Ectodermal cell (in vitro differentiated cells): ENCODE measurements around the gene FBLIM1.
"Not testable (repeated sequence)": the region's sequence is repeated elsewhere in the genome, so short reads cannot be mapped to it uniquely, and the experiment has no call there.

ENCODE experiments used
- H3K27ac ChIP-seq: 2 replicates; pipeline ENCODE4 v1.7.0; 2013; ENCODE audit warnings: mild to moderate bottlenecking, low read depth, low read length; ENCODE audit not compliant: insufficient read depth, poor library complexity, severe bottlenecking
- H3K27me3 ChIP-seq: 2 replicates; pipeline ENCODE4 v1.7.0; 2013; ENCODE audit warnings: mild to moderate bottlenecking, low read length; ENCODE audit not compliant: insufficient read depth, control insufficient read depth, poor library complexity, severe bottlenecking
- H3K36me3 ChIP-seq: one replicate; pipeline ENCODE4 v1.7.0; 2013; ENCODE audit warnings: low read length; ENCODE audit not compliant: control insufficient read depth, insufficient read depth
- H3K4me1 ChIP-seq: one replicate; pipeline ENCODE4 v1.7.0; 2013; ENCODE audit warnings: low read length; ENCODE audit not compliant: control insufficient read depth, insufficient read depth
- H3K4me3 ChIP-seq: 2 replicates; pipeline ENCODE4 v1.7.0; 2013; ENCODE audit warnings: low read depth, low read length, control low read depth; ENCODE audit not compliant: insufficient read depth
- H3K9me3 ChIP-seq: 2 replicates; pipeline ENCODE4 v1.7.0; 2013; ENCODE audit warnings: mild to moderate bottlenecking, low read length, moderate library complexity; ENCODE audit not compliant: control insufficient read depth
- WGBS, 2 experiments: methylation state at CpG; one replicate each; pipeline ENCODE4 v1.1.7; 2013; ENCODE audit warnings: missing lambda C conversion rate in 2 of 2; 5-methylcytosine and 5-hydroxymethylcytosine counted together

Gene FBLIM1

DNA sequence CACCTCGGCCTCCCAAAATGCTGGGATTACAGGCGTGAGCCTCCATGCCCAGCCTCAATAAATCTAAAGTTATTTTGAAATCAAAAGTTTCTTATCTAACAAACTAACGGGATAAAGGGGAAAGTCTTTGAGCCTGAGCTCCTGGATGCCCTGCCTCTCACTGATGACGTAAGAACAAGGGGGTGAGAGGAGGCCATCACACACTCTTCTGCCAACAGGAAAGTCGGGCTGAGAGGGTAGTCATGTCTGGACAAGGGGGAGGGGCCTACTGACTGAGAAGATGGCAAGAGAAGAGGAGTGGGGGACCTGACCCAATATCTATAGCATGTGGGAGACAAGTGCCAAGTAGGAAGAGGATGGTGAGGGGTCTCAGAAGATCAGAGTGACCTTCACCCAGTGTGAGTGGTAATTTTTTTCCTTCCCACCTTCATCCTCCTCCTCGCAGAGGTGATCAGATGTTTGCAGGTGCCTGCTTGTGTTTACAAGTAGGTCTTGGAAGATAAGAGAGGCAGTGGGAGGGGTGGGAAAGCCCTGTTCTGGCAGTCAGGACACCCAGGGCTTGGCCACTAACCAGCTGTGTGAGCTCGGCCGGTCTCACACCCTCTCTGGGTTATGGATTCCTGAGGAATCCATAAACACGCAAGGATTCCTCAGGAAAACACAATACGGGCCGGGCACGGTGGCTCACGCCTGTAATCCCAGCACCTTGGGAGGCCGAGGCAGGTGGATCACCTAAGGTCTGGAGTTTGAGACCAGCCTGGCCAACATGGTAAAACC lies 39.2 kb downstream of the FBLIM1 start:
- Histone ChIP-seq H3K36me3 (no peaks in the 10 kb centered on the region), H3K4me3 (no peak overlapping the region), H3K9me3 (no peaks in the 10 kb centered on the region), H3K4me1 (peaks cover 11% of the 10 kb centered on the region), H3K27ac (no peak overlapping the region), H3K27me3 (no peaks in the 10 kb centered on the region)
- WGBS, 2 experiments, result 93 to 95% methylated on average over 14 of the region's 14 CpGs

DNA sequence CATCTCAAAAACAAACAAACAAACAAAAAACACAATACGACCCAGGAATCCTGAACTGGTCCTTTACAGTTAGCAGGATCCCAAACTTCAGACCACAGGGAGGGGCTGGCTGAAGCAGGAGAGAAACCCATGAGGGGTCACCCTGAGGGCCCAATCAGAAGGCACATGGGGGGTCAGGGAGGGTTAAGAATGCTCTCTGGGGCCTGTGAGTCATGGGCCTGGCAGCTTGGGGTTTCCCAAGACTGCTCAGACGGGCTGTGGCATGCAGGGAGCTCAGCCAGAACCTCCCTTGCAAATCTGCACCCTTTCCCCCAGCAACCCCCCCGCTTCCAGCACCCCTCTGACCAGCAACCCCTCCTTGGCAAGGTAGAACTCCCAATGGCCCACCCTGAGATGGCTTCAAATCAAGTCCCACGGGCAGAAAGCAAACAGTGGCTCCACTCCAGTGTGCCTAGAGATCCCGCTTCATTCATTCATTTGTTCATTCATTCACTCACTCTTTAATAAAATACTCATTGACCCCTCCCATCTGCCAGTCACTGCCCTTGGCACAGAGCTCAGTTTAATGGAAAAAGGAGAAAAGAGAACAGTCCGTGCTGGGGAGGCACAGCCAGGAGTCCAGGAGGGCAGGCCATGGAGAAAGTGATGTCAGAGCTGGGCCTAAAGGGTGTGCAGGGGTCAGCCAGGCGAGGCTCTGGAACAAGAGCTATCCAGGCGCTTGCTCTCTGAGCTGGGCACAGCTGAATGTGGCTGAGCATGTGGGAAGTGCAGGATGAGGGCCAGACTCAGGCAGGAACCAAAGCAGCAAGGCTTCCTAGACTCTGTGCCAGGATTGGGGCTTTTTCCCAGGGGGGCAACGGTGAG lies 40.6 kb downstream of the FBLIM1 start:
- H3K27me3 ChIP-seq, result no peaks in the 10 kb centered on the region
- no peaks in the 10 kb centered on the region for H3K9me3 ChIP-seq
- no peak overlapping the region for H3K27ac ChIP-seq
- H3K36me3 ChIP-seq, result no peaks in the 10 kb centered on the region
- WGBS, 2 experiments, result 80 to 86% methylated on average over 9 of the region's 9 CpGs
- H3K4me1 ChIP-seq, result peaks cover 11% of the 10 kb centered on the region
- H3K4me3 ChIP-seq, result no peak overlapping the region

DNA sequence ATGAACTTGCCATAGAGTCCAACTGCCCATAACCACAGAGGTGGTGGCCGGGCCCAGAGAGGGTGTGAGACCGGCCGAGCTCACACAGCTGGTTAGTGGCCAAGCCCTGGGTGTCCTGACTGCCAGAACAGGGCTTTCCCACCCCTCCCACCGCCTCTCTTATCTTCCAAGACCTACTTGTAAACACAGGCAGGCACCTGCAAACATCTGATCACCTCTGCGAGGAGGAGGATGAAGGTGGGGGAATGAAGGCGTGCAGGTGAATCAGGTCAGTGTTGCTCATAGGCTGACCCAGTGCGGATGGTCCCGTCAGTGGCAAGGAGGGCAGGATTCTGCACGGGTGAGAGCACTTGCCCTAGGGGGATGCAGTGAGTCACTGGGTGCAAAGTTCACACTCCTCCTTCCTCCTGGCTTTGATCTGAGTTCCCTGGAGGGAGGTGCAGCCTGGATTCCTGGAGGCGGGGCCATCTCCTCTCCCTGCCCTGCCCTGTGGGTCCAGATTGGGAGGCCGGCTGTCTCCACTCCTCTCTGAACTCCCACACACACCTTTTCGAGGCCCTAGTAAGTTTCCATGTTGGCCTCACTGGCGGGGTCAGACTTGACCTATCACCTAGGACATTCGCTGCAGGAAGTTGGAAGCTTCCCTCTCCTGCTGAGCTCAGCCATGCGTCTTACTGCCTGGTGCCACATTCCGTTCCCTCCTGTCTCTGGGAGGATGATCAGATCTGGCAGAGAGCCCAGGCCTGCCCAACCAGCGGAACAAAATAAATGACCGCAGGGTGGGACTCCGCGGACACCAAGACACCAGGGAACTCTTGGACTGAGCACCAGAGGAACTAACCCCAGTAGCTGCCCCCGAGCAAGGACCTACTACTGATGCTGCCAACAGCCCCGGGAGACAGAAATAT lies 41.6 kb downstream of the FBLIM1 start:
- H3K27me3 ChIP-seq, result no peaks in the 10 kb centered on the region
- no peaks in the 10 kb centered on the region for H3K9me3 ChIP-seq
- WGBS, 2 experiments, result 64% methylated on average over 22 of the region's 22 CpGs
- H3K36me3 ChIP-seq, result no peaks in the 10 kb centered on the region
- H3K4me3 ChIP-seq, result no peak overlapping the region
- no peak overlapping the region for H3K27ac ChIP-seq
- H3K4me1 ChIP-seq, result peaks cover 11% of the 10 kb centered on the region

DNA sequence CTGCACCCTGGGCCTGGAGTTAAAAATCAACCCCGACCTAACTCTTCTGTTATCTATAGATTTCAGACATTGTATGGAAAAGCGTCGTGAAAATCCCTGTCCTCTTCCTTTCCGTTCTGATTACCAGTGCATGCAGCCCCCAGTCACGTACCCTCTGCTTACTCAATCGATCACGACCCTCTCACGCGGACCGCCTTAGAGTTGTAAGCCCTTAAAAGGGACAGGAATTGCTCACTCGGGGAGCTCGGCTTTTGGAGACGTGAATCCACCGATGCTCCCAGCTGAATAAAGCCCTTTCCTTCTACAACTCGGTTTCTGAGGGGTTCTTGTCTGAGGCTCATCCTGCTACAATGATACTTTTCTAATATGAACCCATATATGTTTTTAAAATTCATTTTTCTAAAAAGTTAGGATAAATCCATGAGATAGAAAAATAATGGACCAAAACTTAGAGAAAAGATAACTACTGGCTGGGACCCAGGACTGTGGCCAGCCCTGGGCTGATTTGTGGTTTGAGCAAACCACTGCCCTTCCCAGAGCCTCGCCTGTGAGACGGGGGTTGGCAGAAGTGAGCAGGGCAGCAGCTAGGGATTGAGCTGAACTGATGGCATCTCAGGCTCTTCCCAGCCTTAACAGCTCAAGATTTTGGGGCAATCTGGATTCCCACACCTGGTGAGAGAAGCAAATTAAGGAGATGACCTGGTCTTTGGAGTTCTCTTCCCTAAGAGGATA lies 43.8 kb downstream of the FBLIM1 start:
- H3K9me3 ChIP-seq, result no peaks in the 10 kb centered on the region
- H3K27ac ChIP-seq, result no peak overlapping the region
- no peaks in the 10 kb centered on the region for H3K36me3 ChIP-seq
- peaks cover 11% of the 10 kb centered on the region for H3K4me1 ChIP-seq
- H3K4me3 ChIP-seq, result no peak overlapping the region
- no peaks in the 10 kb centered on the region for H3K27me3 ChIP-seq
- 91% methylated on average over 17 of the region's 17 CpGs for WGBS, 2 experiments

DNA sequence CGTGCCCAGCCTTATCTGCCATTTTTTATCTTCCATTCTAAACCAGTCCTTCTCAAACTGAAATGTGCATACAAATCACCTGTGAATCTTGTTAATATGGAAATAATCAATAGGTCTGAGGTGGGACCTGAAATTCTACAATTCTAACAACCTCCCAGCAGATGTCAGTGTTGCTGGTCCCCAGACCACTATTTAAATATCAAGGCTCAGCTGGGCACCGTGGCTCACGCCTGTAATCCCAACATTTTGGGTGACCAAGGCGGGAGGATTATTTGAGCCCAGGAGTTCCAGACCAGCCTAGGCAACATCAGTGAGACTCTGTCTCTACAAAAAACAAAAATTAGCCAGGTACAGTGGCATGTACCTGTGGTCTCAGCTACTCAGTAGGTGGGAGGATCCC lies 44.8 kb downstream of the FBLIM1 start:
- WGBS, 2 experiments, result 28 to 33% methylated on average over 4 of the region's 4 CpGs
- H3K4me3 ChIP-seq, result no peak overlapping the region

DNA sequence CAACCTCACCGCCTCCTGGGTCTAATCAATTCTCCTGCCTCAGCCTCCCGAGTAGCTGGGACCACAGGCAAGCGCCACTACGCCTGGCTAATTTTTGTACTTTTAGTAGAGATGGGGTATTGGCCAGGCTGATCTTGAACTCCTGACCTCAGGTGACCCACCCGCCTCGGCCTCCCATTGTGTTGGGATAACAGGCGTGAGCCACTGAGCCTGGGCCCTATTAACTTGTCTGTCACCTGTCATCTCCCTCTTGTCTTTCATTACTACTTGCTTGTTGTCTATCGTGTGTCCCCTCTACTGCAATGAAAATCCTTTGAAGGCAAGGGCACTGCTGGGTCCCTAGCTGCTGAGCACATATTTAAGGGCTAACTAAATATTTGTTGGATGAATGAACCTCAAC lies 45.5 kb downstream of the FBLIM1 start:
- 76 to 86% methylated on average over 8 of the region's 8 CpGs for WGBS, 2 experiments
- no peaks in the 10 kb centered on the region for H3K9me3 ChIP-seq
- H3K4me3 ChIP-seq, result no peak overlapping the region
- no peak overlapping the region for H3K27ac ChIP-seq
- no peaks in the 10 kb centered on the region for H3K27me3 ChIP-seq
- H3K4me1 ChIP-seq, result peaks cover 11% of the 10 kb centered on the region
- no peaks in the 10 kb centered on the region for H3K36me3 ChIP-seq

More for the DNA sequence above, 44.8 kb downstream of the FBLIM1 start:
- Histone ChIP-seq H3K4me1 (peaks cover 11% of the 10 kb centered on the region), H3K36me3 (no peaks in the 10 kb centered on the region), H3K9me3 (no peaks in the 10 kb centered on the region), H3K27ac (no peak overlapping the region), H3K27me3 (no peaks in the 10 kb centered on the region)

DNA sequence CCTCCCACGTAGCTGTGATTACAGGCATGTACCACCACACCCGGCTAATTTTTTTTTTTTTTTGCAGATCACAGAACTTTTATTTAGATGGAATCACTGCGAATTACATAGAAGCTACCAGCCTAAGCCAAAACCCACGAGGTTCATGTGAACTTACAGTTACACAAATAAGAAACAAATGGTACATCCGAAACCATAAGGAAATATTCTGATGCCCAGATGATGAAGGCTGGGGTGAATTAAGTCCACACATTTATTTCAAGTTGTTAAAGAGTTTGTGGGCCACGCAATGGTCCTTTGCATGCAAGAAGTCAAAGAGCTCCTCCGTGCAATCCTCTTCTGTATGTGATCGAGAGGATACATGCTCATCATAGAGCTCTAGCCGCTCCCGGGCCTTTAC lies 48.5 kb downstream of the FBLIM1 start:
- WGBS, 2 experiments, result 95 to 96% methylated on average over 10 of the region's 10 CpGs
- no peaks in the 10 kb centered on the region for H3K27me3 ChIP-seq
- H3K27ac ChIP-seq, result no peak overlapping the region
- no peaks in the 10 kb centered on the region for H3K4me1 ChIP-seq
- no peak overlapping the region for H3K4me3 ChIP-seq
- no peaks in the 10 kb centered on the region for H3K36me3 ChIP-seq
- no peaks in the 10 kb centered on the region for H3K9me3 ChIP-seq

DNA sequence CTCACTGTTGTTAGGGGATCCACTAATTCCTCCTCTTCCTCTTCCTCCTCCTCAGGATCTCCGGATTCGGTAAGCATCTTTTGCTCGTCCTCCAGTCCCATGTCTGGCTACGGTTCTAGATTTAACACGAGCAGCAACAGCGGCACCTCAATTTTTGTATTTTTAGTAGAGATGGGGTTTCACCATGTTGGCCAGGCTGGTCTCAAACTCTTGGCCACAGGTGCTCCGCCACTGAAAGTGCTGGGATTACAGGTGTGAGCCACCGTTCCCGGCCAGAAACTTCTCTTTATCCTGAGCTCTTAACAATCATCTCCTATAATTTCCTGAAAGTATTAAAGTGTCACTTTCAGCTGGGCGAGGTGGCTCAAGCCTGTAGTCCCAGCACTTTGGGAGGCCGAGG lies 49.0 kb downstream of the FBLIM1 start, which contains the start of gene UQCRHL:
Gene UQCRHL, minus strand, starts transcription at position 101 of the 400 bp plus-strand sequence. Its CDS starts 0 bp downstream, at position 101.
- H3K4me1 ChIP-seq, H3K27me3 ChIP-seq, H3K9me3 ChIP-seq, H3K27ac ChIP-seq, H3K4me3 ChIP-seq, H3K36me3 ChIP-seq: not testable (repeated sequence)
- WGBS, 2 experiments, result 92 to 95% methylated on average over 11 of the region's 11 CpGs

DNA sequence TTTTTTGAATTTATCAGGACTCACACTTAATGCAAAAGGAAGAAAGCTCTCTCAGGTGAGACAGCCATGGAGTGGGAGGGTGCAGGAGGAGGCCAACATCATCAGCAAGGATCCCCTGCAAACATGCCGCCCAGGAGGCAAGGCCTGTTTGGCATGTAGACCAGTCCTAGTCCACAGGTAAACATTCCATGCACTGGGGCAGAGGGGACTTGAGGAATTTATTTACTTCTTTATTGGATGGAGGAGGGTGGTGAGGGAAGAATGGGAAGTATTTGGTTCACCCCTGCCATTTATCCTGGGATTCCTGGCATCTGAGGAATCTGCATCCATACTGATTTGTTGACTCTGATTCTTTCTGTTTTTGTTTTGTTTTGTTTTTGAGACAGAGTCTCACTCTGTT lies 50.4 kb downstream of the FBLIM1 start:
- WGBS, 2 experiments, result 88 to 89% methylated on average over 1 of the region's 1 CpG

More for the DNA sequence above, 50.4 kb downstream of the FBLIM1 start:
- Histone ChIP-seq H3K9me3 (no peaks in the 10 kb centered on the region), H3K27ac (no peak overlapping the region), H3K4me1 (no peaks in the 10 kb centered on the region), H3K4me3 (no peak overlapping the region), H3K36me3 (no peaks in the 10 kb centered on the region), H3K27me3 (no peaks in the 10 kb centered on the region)
